Endodermal cell (in vitro differentiated cells): ENCODE results near the gene ITGA11. TPM values are rescaled to one million over a fixed set of nuclear protein-coding genes. Genes with fewer than 3 reads are reported as not detected.

Experiments used
- DNase-seq: peaks from one replicate; pipeline ENCODE4 v3.0.0-alpha.2; 2017
- H3K27ac ChIP-seq: 2 replicates; pipeline ENCODE4 v1.5.1; 2013; ENCODE audit warnings: mild to moderate bottlenecking, low read depth, low read length, moderate library complexity
- H3K27me3 ChIP-seq: 2 replicates; pipeline ENCODE4 v1.6.1; 2013; ENCODE audit warnings: mild to moderate bottlenecking, low read length, moderate library complexity; ENCODE audit not compliant: insufficient read depth, control insufficient read depth, poor library complexity, severe bottlenecking
- H3K36me3 ChIP-seq: 2 replicates; pipeline ENCODE4 v1.7.0; 2013; ENCODE audit warnings: mild to moderate bottlenecking, low read length, moderate library complexity; ENCODE audit not compliant: control insufficient read depth, insufficient read depth
- H3K4me1 ChIP-seq: one replicate; pipeline ENCODE4 v1.7.0; 2013; ENCODE audit warnings: low read length; ENCODE audit not compliant: control insufficient read depth, insufficient read depth
- H3K4me3 ChIP-seq: 2 replicates; pipeline ENCODE4 v1.5.1; 2013; ENCODE audit warnings: mild to moderate bottlenecking, low read length, moderate library complexity
- H3K9ac ChIP-seq: 2 replicates; pipeline ENCODE4 v1.6.1; 2013; ENCODE audit warnings: mild to moderate bottlenecking, low read length, moderate library complexity; ENCODE audit not compliant: poor library complexity, severe bottlenecking; ENCODE audit errors: extremely low read depth
- H3K9me3 ChIP-seq: 2 replicates; pipeline ENCODE4 v1.6.1; 2013; ENCODE audit warnings: mild to moderate bottlenecking, low read length, moderate library complexity; ENCODE audit not compliant: control insufficient read depth
- H3K27ac Mint-ChIP-seq: 2 replicates; pipeline ENCODE4 v1.8.0; 2020; ENCODE audit warnings: mixed read lengths
- H3K27me3 Mint-ChIP-seq: 2 replicates; pipeline ENCODE4 v1.8.0; 2021; ENCODE audit warnings: mild to moderate bottlenecking, mixed read lengths; ENCODE audit not compliant: insufficient read depth
- H3K36me3 Mint-ChIP-seq: 2 replicates; pipeline ENCODE4 v1.8.0; 2020; ENCODE audit warnings: low read depth, mixed read lengths
- H3K4me1 Mint-ChIP-seq: 2 replicates; pipeline ENCODE4 v1.8.0; 2020; ENCODE audit warnings: mixed read lengths
- H3K4me3 Mint-ChIP-seq: 2 replicates; pipeline ENCODE4 v1.8.0; 2020; ENCODE audit warnings: mild to moderate bottlenecking, moderate library complexity, mixed read lengths
- H3K9me3 Mint-ChIP-seq: 2 replicates; pipeline ENCODE4 v1.8.0; 2020; ENCODE audit warnings: mild to moderate bottlenecking, mixed read lengths
- WGBS, 2 experiments: methylation state at CpG; one replicate each; pipeline versions ENCODE4 v1.1.5 to v1.1.7; 2013; ENCODE audit warnings: missing lambda C conversion rate in 2 of 2, mixed read lengths in 1 of 2; ENCODE audit not compliant: insufficient coverage in 1 of 2, insufficient read length in 1 of 2; 5-methylcytosine and 5-hydroxymethylcytosine counted together
- total RNA-seq, 2 donors: library from RNA; stranded (reverse); fragmentation: NEBNext Ultra II Directional in 1 of 2; extraction: Animal tissue kit (Norgen Biotek cat#: 25700) in 1 of 2; gene quantifications; 2 replicates in 1 of 2; 3 replicates in 1 of 2; pipeline ENCODE4 v1.2.1, GENCODE V29; 2021
- TF ChIP-seq, protein P1 (sequence below): fragments of 200-600 bp; sonication (generic); conservative IDR thresholded peaks from 2 replicates; pipeline ENCODE4 v1.5.0; 2021; ENCODE audit warnings: antibody characterized with exemption, mild to moderate bottlenecking

The ITGA11 gene
- total RNA-seq, 2 donors from 2014 or later: 0.35 to 1.4 TPM

DNA sequence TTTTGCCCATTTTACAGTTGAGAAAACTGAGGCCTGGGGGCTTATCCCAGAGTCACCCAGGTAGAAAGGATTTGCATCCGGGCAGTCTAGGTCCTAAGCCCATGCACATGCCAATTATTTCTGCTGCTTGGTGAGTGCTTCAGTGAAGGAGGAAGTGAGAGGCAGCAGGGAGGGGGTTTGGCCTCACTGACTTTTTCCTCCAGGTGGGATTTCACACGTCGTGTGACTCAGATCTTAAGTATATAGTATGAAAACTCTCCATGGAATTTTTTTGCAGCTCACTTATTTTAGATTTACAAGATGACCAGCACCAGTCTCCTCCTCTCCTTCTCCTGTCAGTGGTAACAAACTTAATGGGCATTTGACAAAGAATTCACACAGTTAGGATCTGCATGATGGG lies 4.6 kb downstream of the ITGA11 start:
- 79% methylated on average over 3 of the region's 3 CpGs; no CpG with 5 or more reads in 1 of the 2 experiments for WGBS, 2 experiments
- Mint-ChIP-seq H3K4me3 (no peak overlapping the region), H3K27me3 (peaks cover 49% of the 10 kb centered on the region), H3K27ac (no peak overlapping the region), H3K9me3 (no peaks in the 10 kb centered on the region), H3K4me1 (peaks cover 16% of the 10 kb centered on the region), H3K36me3 (no peaks in the 10 kb centered on the region)
- no peaks in the 10 kb centered on the region for H3K9me3 ChIP-seq
- H3K36me3 ChIP-seq: no peaks in the 10 kb centered on the region
- peaks cover 4% of the 10 kb centered on the region for H3K4me1 ChIP-seq
- peak; percentile 39 for DNase-seq
- TF ChIP-seq, protein P1, sequence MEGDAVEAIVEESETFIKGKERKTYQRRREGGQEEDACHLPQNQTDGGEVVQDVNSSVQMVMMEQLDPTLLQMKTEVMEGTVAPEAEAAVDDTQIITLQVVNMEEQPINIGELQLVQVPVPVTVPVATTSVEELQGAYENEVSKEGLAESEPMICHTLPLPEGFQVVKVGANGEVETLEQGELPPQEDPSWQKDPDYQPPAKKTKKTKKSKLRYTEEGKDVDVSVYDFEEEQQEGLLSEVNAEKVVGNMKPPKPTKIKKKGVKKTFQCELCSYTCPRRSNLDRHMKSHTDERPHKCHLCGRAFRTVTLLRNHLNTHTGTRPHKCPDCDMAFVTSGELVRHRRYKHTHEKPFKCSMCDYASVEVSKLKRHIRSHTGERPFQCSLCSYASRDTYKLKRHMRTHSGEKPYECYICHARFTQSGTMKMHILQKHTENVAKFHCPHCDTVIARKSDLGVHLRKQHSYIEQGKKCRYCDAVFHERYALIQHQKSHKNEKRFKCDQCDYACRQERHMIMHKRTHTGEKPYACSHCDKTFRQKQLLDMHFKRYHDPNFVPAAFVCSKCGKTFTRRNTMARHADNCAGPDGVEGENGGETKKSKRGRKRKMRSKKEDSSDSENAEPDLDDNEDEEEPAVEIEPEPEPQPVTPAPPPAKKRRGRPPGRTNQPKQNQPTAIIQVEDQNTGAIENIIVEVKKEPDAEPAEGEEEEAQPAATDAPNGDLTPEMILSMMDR: no peak
- no peak overlapping the region for H3K9ac ChIP-seq
- H3K27me3 ChIP-seq: peaks cover 48% of the 10 kb centered on the region
- H3K4me3 ChIP-seq: no peak overlapping the region
- no peak overlapping the region for H3K27ac ChIP-seq

DNA sequence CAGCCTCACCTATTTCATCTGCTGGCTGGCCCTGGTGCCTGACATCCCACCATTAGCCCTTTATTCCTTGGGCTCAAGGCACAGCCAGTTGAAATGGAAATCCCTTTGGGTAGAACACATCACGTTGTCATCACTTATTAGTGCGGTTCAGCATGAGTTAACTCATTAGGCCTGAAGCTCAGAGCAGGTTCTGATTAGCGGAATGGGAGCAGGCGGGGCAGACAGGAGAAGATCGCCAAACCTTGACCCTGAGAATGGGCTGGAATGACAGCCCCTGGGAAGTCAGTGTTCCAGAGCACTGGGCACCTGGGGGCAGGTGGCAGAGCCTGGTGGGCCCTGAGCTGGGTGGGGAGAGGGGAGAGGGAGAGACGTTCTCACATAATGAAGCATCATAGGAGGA lies 5.8 kb downstream of the ITGA11 start:
- Mint-ChIP-seq H3K27me3 (peaks cover 38% of the 10 kb centered on the region), H3K4me1 (peaks cover 24% of the 10 kb centered on the region), H3K36me3 (no peaks in the 10 kb centered on the region), H3K4me3 (no peak overlapping the region), H3K9me3 (no peaks in the 10 kb centered on the region), H3K27ac (no peak overlapping the region)
- Histone ChIP-seq H3K36me3 (no peaks in the 10 kb centered on the region), H3K27me3 (peaks cover 35% of the 10 kb centered on the region), H3K9ac (no peak overlapping the region), H3K4me1 (peaks cover 14% of the 10 kb centered on the region), H3K27ac (no peak overlapping the region), H3K9me3 (no peaks in the 10 kb centered on the region), H3K4me3 (no peak overlapping the region)
- TF ChIP-seq, protein P1: no peak
- DNase-seq: no peak
- 92 to 96% methylated on average over 5 to 6 of the region's 6 CpGs for WGBS, 2 experiments

GRCh38 chr15:68425428-68426060 lies 6.4 kb downstream of the ITGA11 start:
- Mint-ChIP-seq H3K4me3 (no peak overlapping the region), H3K4me1 (peaks cover 27% of the 10 kb centered on the region), H3K9me3 (no peaks in the 10 kb centered on the region), H3K27me3 (peaks cover 33% of the 10 kb centered on the region), H3K27ac (no peak overlapping the region), H3K36me3 (no peaks in the 10 kb centered on the region)
- Histone ChIP-seq H3K4me1 (peaks cover 14% of the 10 kb centered on the region), H3K27me3 (peaks cover 29% of the 10 kb centered on the region), H3K9ac (no peak overlapping the region), H3K9me3 (no peaks in the 10 kb centered on the region), H3K4me3 (no peak overlapping the region), H3K36me3 (no peaks in the 10 kb centered on the region), H3K27ac (no peak overlapping the region)
- WGBS, 2 experiments: 77 to 89% methylated on average over 4 to 9 of the region's 9 CpGs
- DNase-seq: no peak
- TF ChIP-seq, protein P1: no peak
